Keratinocyte (primary cell): ENCODE results near the gene TBC1D14.

Experiments
- EZH2 ChIP-seq: IDR thresholded peaks from one replicate; pipeline ENCODE4 v1.6.1; 2012; ENCODE audit warnings: inconsistent platforms, mild to moderate bottlenecking, low read length, moderate library complexity
- TF ChIP-seq, protein P1 (sequence below), 3 experiments: IDR thresholded peaks in 1 of 3; conservative IDR thresholded peaks in 1 of 3; optimal IDR thresholded peaks in 1 of 3; 2 replicates in 2 of 3; 3 replicates in 1 of 3; pipeline versions ENCODE3 to v1.5.1; 2011; ENCODE audit warnings: low read length in 3 of 3, mild to moderate bottlenecking in 3 of 3, moderate library complexity in 2 of 3, control low read depth in 1 of 3, inconsistent platforms in 1 of 3; ENCODE audit not compliant: insufficient read depth in 2 of 3; ENCODE audit errors: extremely low read depth in 1 of 3

DNA sequence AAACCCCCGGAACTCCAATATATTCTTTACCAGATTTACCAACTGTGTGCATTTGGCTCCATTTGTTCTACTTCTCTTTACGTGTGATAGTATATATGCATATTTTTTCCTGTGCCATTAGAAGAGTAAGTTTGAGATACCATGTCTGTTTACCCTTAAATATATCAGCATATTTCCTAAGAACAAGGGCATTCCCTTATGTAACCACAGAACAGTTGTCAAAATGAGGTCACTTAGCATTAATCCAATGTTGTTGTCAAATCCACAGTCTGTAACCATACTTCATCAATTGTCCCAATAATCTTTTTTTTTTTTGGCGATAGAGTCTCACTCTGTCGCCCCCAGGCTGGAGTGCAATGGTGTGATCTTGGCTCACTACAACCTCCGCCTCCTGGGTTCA lies 55.2 kb downstream of the TBC1D14 start:
- TF ChIP-seq, protein P1, sequence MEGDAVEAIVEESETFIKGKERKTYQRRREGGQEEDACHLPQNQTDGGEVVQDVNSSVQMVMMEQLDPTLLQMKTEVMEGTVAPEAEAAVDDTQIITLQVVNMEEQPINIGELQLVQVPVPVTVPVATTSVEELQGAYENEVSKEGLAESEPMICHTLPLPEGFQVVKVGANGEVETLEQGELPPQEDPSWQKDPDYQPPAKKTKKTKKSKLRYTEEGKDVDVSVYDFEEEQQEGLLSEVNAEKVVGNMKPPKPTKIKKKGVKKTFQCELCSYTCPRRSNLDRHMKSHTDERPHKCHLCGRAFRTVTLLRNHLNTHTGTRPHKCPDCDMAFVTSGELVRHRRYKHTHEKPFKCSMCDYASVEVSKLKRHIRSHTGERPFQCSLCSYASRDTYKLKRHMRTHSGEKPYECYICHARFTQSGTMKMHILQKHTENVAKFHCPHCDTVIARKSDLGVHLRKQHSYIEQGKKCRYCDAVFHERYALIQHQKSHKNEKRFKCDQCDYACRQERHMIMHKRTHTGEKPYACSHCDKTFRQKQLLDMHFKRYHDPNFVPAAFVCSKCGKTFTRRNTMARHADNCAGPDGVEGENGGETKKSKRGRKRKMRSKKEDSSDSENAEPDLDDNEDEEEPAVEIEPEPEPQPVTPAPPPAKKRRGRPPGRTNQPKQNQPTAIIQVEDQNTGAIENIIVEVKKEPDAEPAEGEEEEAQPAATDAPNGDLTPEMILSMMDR (optimal IDR thresholded peaks at IDR 0.05 in 1 of 3, IDR thresholded peaks at IDR 0.05 in 1 of 3, conservative IDR thresholded peaks at IDR 0.05 in 1 of 3; ENCODE audit: extremely low read depth in 1 of 3, insufficient read depth in 2 of 3, low read length in 3 of 3): no peak
- no peak for TF ChIP-seq EZH2
